Sigmoid colon (tissue), 4 donors: ENCODE results near the gene ME3.

Experiments
- CTCF ChIP-seq, 4 experiments: fragments of 450-650 bp in 3 of 4; fragments of 200-600 bp in 1 of 4; IDR thresholded peaks; one replicate each; pipeline ENCODE4 v1.5.1; 2016 to 2019; ENCODE audit warnings: antibody characterized with exemption in 4 of 4, mild to moderate bottlenecking in 3 of 4, moderate library complexity in 2 of 4
- POLR2A ChIP-seq, 2 donors: fragments of 450-650 bp; IDR thresholded peaks; one replicate each; pipeline ENCODE4 v1.6.1; 2016; ENCODE audit warnings: antibody characterized with exemption in 2 of 2, mild to moderate bottlenecking in 2 of 2, moderate library complexity in 2 of 2
- POLR2AphosphoS5 ChIP-seq, 4 donors: sonication (generic); formaldehyde crosslinking; IDR thresholded peaks; one replicate each; pipeline ENCODE4 v1.6.1; 2017; ENCODE audit warnings: antibody characterized with exemption in 4 of 4

- no peak for TF ChIP-seq CTCF (IDR thresholded peaks at IDR 0.05)
- peak; percentile 78 to 94 (median 90) for TF ChIP-seq POLR2AphosphoS5 (IDR thresholded peaks at IDR 0.05)
- no peak for TF ChIP-seq POLR2A (IDR thresholded peaks at IDR 0.05)
Measured at GRCh38 chr11:86706338-86707131, 34.1 kb upstream of the ME3 start.
